Measurements from ENCODE around the gene BTC.

- TF ChIP-seq CTCF (optimal IDR thresholded peaks at IDR 0.05 in 1 of 3, IDR thresholded peaks at IDR 0.05 in 1 of 3, conservative IDR thresholded peaks at IDR 0.05 in 1 of 3; ENCODE audit: extremely low read depth in 1 of 3, insufficient read depth in 2 of 3, low read length in 3 of 3), result no peak
- no peak for TF ChIP-seq EZH2 (IDR thresholded peaks at IDR 0.05; ENCODE audit: low read length)
These were observed 41.5 kb downstream of the BTC start for GRCh38 chr4:74752798-74753197.

Measured in keratinocyte (primary cell).